A549 (cell line): ENCODE measurements around the gene C2orf72. TPM values are rescaled to one million over a fixed set of nuclear protein-coding genes. Genes with fewer than 3 reads are reported as not detected.

Experiments used
- ATAC-seq, 2 experiments: fragments of 200-7000 bp in 1 of 2; fragments of >200 bp in 1 of 2; cut with Nextera tagmentation in 1 of 2; cut with Tn5 transposase in 1 of 2; 3 replicates each; pipeline versions ENCODE4 v1.8.0 to v1.9.1; 2018 to 2020; ENCODE audit warnings: mild to moderate bottlenecking in 1 of 2, moderate library complexity in 1 of 2
- CTCF ChIA-PET: fragments of 300-600 bp; sonication (Branson Sonifier 250); formaldehyde crosslinking; extraction: SDS; loops from one replicate; lab custom pipeline; 2021; ENCODE audit warnings: antibody characterized with exemption, inconsistent platforms; lab: Yijun Ruan, JAX
- POLR2A ChIA-PET: fragments of 350-600 bp; formaldehyde crosslinking; extraction: SDS; loops from one replicate; lab custom pipeline; 2021; ENCODE audit warnings: antibody characterized with exemption, inconsistent platforms; lab: Yijun Ruan, JAX
- DNase-seq, 2 experiments: peaks; one replicate each; pipeline versions ENCODE4 v3.0.0 to v3.0.0-alpha.2; 2011 to 2016; ENCODE audit warnings: low read depth in 1 of 2, low spot score in 1 of 2
- FAIRE-seq: peaks from 2 replicates; lab custom pipeline; 2011; peaks lifted over from hg19 to GRCh38; lab: Jason Lieb, UNC
- H3K27ac ChIP-seq, 2 experiments: fragments of >200 bp; sonication (Bioruptor Twin); formaldehyde crosslinking; 3 replicates each; pipeline ENCODE4 v1.5.1; 2016 to 2017
- H3K4me1 ChIP-seq: fragments of >200 bp; sonication (Bioruptor Twin); formaldehyde crosslinking; 3 replicates; pipeline ENCODE4 v1.6.1; 2016
- H3K4me2 ChIP-seq: fragments of >200 bp; sonication (Bioruptor Twin); formaldehyde crosslinking; 3 replicates; pipeline ENCODE4 v1.6.1; 2016
- H3K4me3 ChIP-seq: fragments of >200 bp; sonication (Bioruptor Twin); formaldehyde crosslinking; 3 replicates; pipeline ENCODE4 v1.5.1; 2016
- H3K9me3 ChIP-seq: fragments of >200 bp; sonication (Bioruptor Twin); formaldehyde crosslinking; 3 replicates; pipeline ENCODE4 v1.6.1; 2016
- ATOH8 ChIP-seq: fragments of 250-450 bp; sonication (Bioruptor Pico); IDR thresholded peaks from 2 replicates; pipeline ENCODE4 v1.5.0; 2020; ENCODE audit warnings: low read depth, mild to moderate bottlenecking, moderate library complexity
- BHLHE40 ChIP-seq: IDR thresholded peaks from 2 replicates; pipeline ENCODE4 v1.6.1; 2012; ENCODE audit warnings: low read depth, low read length, inconsistent platforms
- CBX2 ChIP-seq: fragments of 200-600 bp; sonication (generic); IDR thresholded peaks from 2 replicates; pipeline ENCODE4 v1.6.1; 2016; ENCODE audit warnings: low read depth, mild to moderate bottlenecking, borderline replicate concordance
- CBX8 ChIP-seq: fragments of 200-600 bp; sonication (generic); IDR thresholded peaks from 2 replicates; pipeline ENCODE4 v1.6.1; 2016
- CTCF ChIP-seq: fragments of >200 bp; sonication (Bioruptor Twin); formaldehyde crosslinking; IDR thresholded peaks from 3 replicates; pipeline ENCODE4 v1.5.1; 2016
- FOSL2 ChIP-seq, 2 experiments: fragments of 450-650 bp in 1 of 2; fragments of >200 bp in 1 of 2; sonication (Bioruptor Twin) in 1 of 2; formaldehyde crosslinking; IDR thresholded peaks; 2 replicates each; pipeline versions ENCODE4 v1.5.0 to v1.6.1; 2016 to 2020; ENCODE audit warnings: mild to moderate bottlenecking in 1 of 2, moderate library complexity in 1 of 2
- GATA3 ChIP-seq: IDR thresholded peaks from 2 replicates; pipeline ENCODE4 v1.6.1; 2012; ENCODE audit warnings: borderline replicate concordance
- HDAC2 ChIP-seq: fragments of 200-600 bp; sonication (generic); IDR thresholded peaks from 2 replicates; pipeline ENCODE4 v1.6.1; 2016
- HES2 ChIP-seq: fragments of >200 bp; sonication (Bioruptor Twin); formaldehyde crosslinking; IDR thresholded peaks from 2 replicates; pipeline ENCODE4 v1.6.1; 2016
- HMGXB4 ChIP-seq: fragments of 250-450 bp; sonication (Bioruptor Pico); IDR thresholded peaks from 2 replicates; pipeline ENCODE4 v1.5.0; 2021; ENCODE audit warnings: mild to moderate bottlenecking, moderate library complexity, borderline replicate concordance
- HOXB13 ChIP-seq: fragments of 250-450 bp; sonication (Bioruptor Pico); IDR thresholded peaks from 2 replicates; pipeline ENCODE4 v1.5.0; 2020; ENCODE audit warnings: low read depth, mild to moderate bottlenecking, moderate library complexity
- HOXB5 ChIP-seq: fragments of 250-450 bp; sonication (Bioruptor Pico); IDR thresholded peaks from 2 replicates; pipeline ENCODE4 v1.5.0; 2020; ENCODE audit warnings: mild to moderate bottlenecking, moderate library complexity
- JUN ChIP-seq, 2 experiments: fragments of >200 bp; sonication (Bioruptor Twin); formaldehyde crosslinking; IDR thresholded peaks; 2 replicates in 1 of 2; 3 replicates in 1 of 2; pipeline ENCODE4 v1.6.1; 2016 to 2017
- JUNB ChIP-seq: fragments of >200 bp; sonication (Bioruptor Twin); formaldehyde crosslinking; IDR thresholded peaks from 2 replicates; pipeline ENCODE4 v1.6.1; 2016
- MYC ChIP-seq: IDR thresholded peaks from 2 replicates; pipeline ENCODE4 v1.6.1; 2012; ENCODE audit warnings: mild to moderate bottlenecking, inconsistent platforms, low read length, improper control_type of control experiment, borderline replicate concordance
- PHF8 ChIP-seq: fragments of 200-600 bp; sonication (generic); IDR thresholded peaks from 2 replicates; pipeline ENCODE4 v1.6.1; 2016; ENCODE audit warnings: low read depth, mild to moderate bottlenecking, antibody characterized with exemption, moderate library complexity, borderline replicate concordance
- POLR2A ChIP-seq: IDR thresholded peaks from 2 replicates; pipeline ENCODE4 v1.6.1; 2012; ENCODE audit warnings: mild to moderate bottlenecking, low read length
- RAD21 ChIP-seq, 2 experiments: fragments of >200 bp in 1 of 2; sonication (Bioruptor Twin) in 1 of 2; formaldehyde crosslinking in 1 of 2; IDR thresholded peaks in 1 of 2; conservative IDR thresholded peaks in 1 of 2; 2 replicates in 1 of 2; 3 replicates in 1 of 2; pipeline ENCODE4 v1.6.1; 2012 to 2018; ENCODE audit warnings: inconsistent platforms in 1 of 2
- RARB ChIP-seq: fragments of 250-450 bp; sonication (Bioruptor Pico); IDR thresholded peaks from 2 replicates; pipeline ENCODE4 v1.8.0; 2021; ENCODE audit warnings: mild to moderate bottlenecking, moderate library complexity
- RFX5 ChIP-seq: fragments of 450-650 bp; IDR thresholded peaks from 2 replicates; pipeline ENCODE4 v1.7.1; 2014; ENCODE audit warnings: antibody characterized with exemption, mild to moderate bottlenecking, moderate library complexity
- RNF2 ChIP-seq: fragments of 200-600 bp; sonication (generic); IDR thresholded peaks from 2 replicates; pipeline ENCODE4 v1.6.1; 2016; ENCODE audit warnings: low read depth, mild to moderate bottlenecking, antibody characterized with exemption, moderate library complexity, borderline replicate concordance
- SMC3 ChIP-seq: fragments of >200 bp; sonication (Bioruptor Twin); formaldehyde crosslinking; IDR thresholded peaks from 3 replicates; pipeline ENCODE4 v1.6.1; 2018; ENCODE audit warnings: inconsistent platforms
- SREBF2 ChIP-seq: fragments of 450-650 bp; IDR thresholded peaks from 2 replicates; pipeline ENCODE4 v1.6.1; 2014; ENCODE audit warnings: mild to moderate bottlenecking, moderate library complexity
- TP53 ChIP-seq: fragments of 250-450 bp; sonication (Bioruptor Pico); IDR thresholded peaks from 2 replicates; pipeline ENCODE4 v1.5.0; 2021; ENCODE audit warnings: mild to moderate bottlenecking, moderate library complexity
- ZC3H11A ChIP-seq: fragments of 450-650 bp; IDR thresholded peaks from 2 replicates; pipeline ENCODE4 v1.6.1; 2014; ENCODE audit warnings: antibody characterized with exemption, mild to moderate bottlenecking
- ZFP36 ChIP-seq: fragments of 450-650 bp; IDR thresholded peaks from 2 replicates; pipeline ENCODE4 v1.6.1; 2014; ENCODE audit warnings: borderline replicate concordance; ENCODE audit not compliant: partially characterized antibody
- ZNF302 ChIP-seq: fragments of 250-450 bp; sonication (Bioruptor Pico); IDR thresholded peaks from 2 replicates; pipeline ENCODE4 v1.9.0; 2021; ENCODE audit warnings: inconsistent platforms, mild to moderate bottlenecking, moderate library complexity
- ZSCAN20 ChIP-seq: fragments of 250-450 bp; sonication (Bioruptor Pico); IDR thresholded peaks from 2 replicates; pipeline ENCODE4 v1.8.0; 2022; ENCODE audit warnings: mild to moderate bottlenecking, moderate library complexity
- WGBS: methylation state at CpG from one replicate; pipeline ENCODE4 v1.1.6; 2017; ENCODE audit errors: missing lambda C conversion rate; 5-methylcytosine and 5-hydroxymethylcytosine counted together
- polyA plus RNA-seq, 4 experiments: library from polyadenylated mRNA; depleted of rRNA in 3 of 4; stranded (reverse); fragments of >200 nt; fragmentation: RNase III in 1 of 4; extraction: RNeasy Plus Mini Kit Qiagen cat#74134 plus additional on column Dnase treatment in 1 of 4; gene quantifications; 2 replicates in 3 of 4; 3 replicates in 1 of 4; pipeline ENCODE4 v1.2.3, GENCODE V29; 2011 to 2017

C2orf72 gene
- polyA plus RNA-seq, 2 of the 4 experiments (the other 2 are of a cell fraction), result 4.9 to 7.4 TPM

DNA sequence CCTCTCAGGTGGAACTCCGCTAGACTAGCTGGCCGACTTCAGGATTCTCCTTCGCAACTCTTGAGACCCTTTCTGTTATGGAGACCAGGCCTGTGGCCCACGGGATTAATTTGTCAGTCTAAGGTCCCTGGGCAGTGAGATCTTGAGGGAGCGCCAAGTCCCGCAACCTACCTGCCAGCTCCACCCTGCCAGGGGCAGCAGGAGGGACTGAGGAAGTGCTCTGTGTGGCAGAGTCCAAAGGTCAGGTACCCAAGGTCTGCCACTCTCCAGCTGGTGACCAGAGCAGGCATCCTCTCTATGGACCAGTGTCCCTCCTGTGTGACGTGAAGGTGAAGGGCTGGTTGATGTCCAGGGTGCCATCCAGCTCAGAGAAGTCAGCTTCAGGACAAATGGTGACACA is 45.7 kb upstream of the C2orf72 start:
- no peak for TF ChIP-seq HOXB5 (CRISPR knock-in tag)
- TF ChIP-seq MYC, result no peak
- TF ChIP-seq FOSL2 (IDR thresholded peaks at IDR 0.05), result no peak
- no peak for TF ChIP-seq FOSL2 (CRISPR knock-in tag; IDR thresholded peaks at IDR 0.05)
- TF ChIP-seq BHLHE40, result no peak
- TF ChIP-seq POLR2A, result no peak
- TF ChIP-seq JUNB, result no peak
- TF ChIP-seq GATA3, result no peak
- no peak for TF ChIP-seq ZNF302 (CRISPR knock-in tag)
- no peak for TF ChIP-seq JUN (IDR thresholded peaks at IDR 0.05)
- no peak for TF ChIP-seq SMC3
- TF ChIP-seq CBX2, result no peak
- no peak for TF ChIP-seq PHF8
- TF ChIP-seq ZFP36, result no peak
- TF ChIP-seq ZC3H11A, result no peak
- TF ChIP-seq HOXB13, result no peak
- Histone ChIP-seq H3K4me3 (no peak overlapping the region), H3K27ac (no peak overlapping the region), H3K4me1 (0 out of 3 replicates have a peak, but pooled peaks cover 2% of the 10 kb centered on the region), H3K4me2 (no peak overlapping the region), H3K9me3 (no peaks in the 10 kb centered on the region)
- 69% methylated on average over 4 of the region's 7 CpGs for WGBS
- ATAC-seq (no peak), DNase-seq (no peak), FAIRE-seq (no peak)
- ChIA-PET CTCF (interaction anchor here (1.1 to 1.9 kb wide), 3 partner anchors 9 to 89 kb away, joined by 3 to 6 read pairs (median 4); no protein-coding TSS in a partner anchor), POLR2A (no interaction called here)

DNA sequence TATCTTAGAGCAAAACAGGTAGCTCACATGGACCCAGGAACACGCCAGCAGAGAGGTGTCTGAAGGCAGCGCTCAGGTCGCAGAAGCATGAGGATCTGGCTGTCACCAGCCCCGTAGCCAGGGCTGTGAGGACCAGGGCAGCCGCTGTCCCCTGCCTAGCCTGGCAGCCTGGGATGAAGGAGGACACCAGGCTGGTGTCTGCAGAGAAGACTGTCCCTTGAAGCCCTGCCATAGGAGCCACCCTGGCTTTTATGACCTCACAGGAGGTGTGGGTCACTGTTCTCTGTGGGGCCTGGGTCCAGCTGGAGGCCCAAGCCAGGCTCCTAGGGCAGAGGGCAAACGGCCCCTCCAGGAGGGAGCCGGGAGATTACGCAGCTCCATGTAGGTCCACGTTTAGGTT is 41.5 kb upstream of the C2orf72 start, which contains the start of gene SPATA3:
SPATA3 (plus strand) TSS at position 301 of the 400 bp plus-strand sequence. CDS start 113 bp downstream, outside the sequence.
- no peak for FAIRE-seq
- H3K9me3 ChIP-seq, result no peaks in the 10 kb centered on the region

More for the DNA sequence above, 41.5 kb upstream of the C2orf72 start, which contains the start of gene SPATA3:
- H3K4me1 ChIP-seq, result no peaks in the 10 kb centered on the region
- no peak within 1 kb of the TSS for H3K4me3 ChIP-seq
- no peak within 1 kb of the TSS for H3K4me2 ChIP-seq
- ATAC-seq (no peak), DNase-seq (no peak)
- no peak for TF ChIP-seq ZSCAN20 (CRISPR knock-in tag)
- no peak for TF ChIP-seq RNF2
- no peak for TF ChIP-seq GATA3
- no peak for TF ChIP-seq CTCF
- no peak for TF ChIP-seq HES2
- TF ChIP-seq RFX5, result no peak
- TF ChIP-seq TP53 (CRISPR knock-in tag), result no peak
- TF ChIP-seq HMGXB4 (CRISPR knock-in tag), result no peak
- no peak for TF ChIP-seq HDAC2
- no peak for TF ChIP-seq CBX8
- no peak for TF ChIP-seq RARB (CRISPR knock-in tag)
- TF ChIP-seq ZC3H11A, result no peak
- TF ChIP-seq SREBF2, result no peak
- TF ChIP-seq ATOH8 (CRISPR knock-in tag), result no peak
- TF ChIP-seq BHLHE40, result no peak
- TF ChIP-seq JUNB, result no peak
- TF ChIP-seq JUN (IDR thresholded peaks at IDR 0.05), result no peak
- TF ChIP-seq RAD21 (conservative IDR thresholded peaks at IDR 0.05 in 1 of 2, IDR thresholded peaks at IDR 0.05 in 1 of 2), result no peak
- ChIA-PET POLR2A (no interaction called here), CTCF (interaction anchor here (0.9 to 1.8 kb wide), 6 partner anchors 8 to 172 kb away, joined by 3 to 15 read pairs (median 6); no protein-coding TSS in a partner anchor)
- H3K27ac ChIP-seq, result no peak within 1 kb of the TSS
- 54% methylated on average over 9 of the region's 9 CpGs for WGBS
